Activated gamma-delta T cell treated with anti-CD3 and anti-CD28 coated beads, Interleukin-2, amount 50 U/mL, for 16 hours (primary cell): ENCODE results near the gene IL4.

Experiments
- DNase-seq: peaks from one replicate; pipeline ENCODE4 v3.0.0-alpha.2; 2020; ENCODE audit warnings: low read depth

Gene IL4

GRCh38 chr5:132658381-132659302 lies 15.1 kb upstream of the IL4 start:
- DNase-seq, result no peak

- no peak for DNase-seq
Observed at GRCh38 chr5:132659598-132660493, 13.9 kb upstream of the IL4 start.

GRCh38 chr5:132661231-132662003 lies 12.4 kb upstream of the IL4 start:
- DNase-seq, result no peak

GRCh38 chr5:132662004-132662401 lies 11.8 kb upstream of the IL4 start:
- no peak for DNase-seq

DNA sequence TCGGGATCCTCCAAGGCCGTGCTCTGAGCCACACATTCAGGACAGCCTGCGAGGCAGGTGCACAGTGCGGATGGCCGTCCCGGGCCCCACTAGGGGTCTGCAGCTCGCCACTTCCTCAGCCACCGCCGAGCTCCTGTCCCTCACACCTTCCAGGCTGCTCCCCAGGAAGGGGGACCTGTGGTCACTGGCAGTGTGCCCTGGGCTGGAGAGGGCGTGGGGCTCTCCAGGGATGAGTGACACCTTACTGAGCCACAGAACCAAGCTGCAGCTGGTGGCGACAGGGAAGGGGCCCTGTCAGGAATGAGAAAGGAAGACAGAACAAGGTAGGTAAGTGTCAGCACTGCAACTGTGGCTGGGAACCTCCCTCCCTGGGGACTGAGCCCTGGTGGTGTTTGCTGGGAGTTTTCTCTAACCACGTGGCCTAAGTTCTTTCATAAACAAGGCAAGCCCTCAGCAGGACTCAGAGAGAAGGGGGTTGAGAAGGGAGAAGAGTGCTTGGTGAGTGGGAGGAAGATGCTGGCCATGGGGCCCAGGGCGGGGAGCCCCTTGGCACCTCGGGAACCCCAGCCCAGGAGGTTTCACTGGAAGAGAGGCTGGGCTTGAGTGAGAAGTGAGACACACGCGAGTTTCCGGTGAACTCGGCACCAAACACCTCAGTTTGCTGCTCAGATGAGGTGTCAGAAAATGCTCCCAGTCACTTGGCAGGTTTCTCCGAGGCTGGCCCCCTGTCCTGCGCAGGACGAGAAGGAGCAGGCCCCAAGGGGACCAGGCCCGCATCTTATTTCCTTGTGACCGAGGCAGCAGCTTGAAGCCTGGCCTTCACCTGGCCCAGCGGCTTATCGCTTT lies 10.6 kb upstream of the IL4 start:
- DNase-seq, result peak; percentile 28

GRCh38 chr5:132663771-132664695 lies 9.8 kb upstream of the IL4 start:
- DNase-seq, result no peak

DNA sequence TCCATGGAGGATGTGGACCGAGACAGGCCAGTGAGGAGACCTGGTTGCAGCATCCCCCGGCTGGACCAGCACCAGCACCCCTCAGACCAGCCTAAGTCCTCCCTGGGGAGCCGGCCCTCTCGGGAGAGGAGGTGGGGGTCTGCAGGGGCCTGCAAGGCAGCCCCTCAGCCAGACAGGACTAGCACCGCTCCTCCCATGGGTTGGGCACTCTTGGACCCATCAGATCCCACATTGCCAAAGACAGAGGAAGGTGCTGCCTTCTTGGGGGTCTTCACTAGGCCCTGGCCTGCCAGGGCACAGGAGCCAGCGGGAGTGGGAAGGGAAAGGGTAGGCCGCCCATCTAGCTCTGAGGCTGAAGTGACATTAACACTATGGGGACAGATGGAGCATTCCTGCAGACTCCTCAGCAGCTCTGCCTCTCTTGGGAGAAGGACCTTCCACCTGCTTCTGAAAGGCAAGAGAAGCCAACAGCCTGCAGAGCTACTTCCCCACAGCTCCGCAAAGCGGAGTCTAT lies 9.0 kb upstream of the IL4 start:
- no peak for DNase-seq

- DNase-seq, result no peak
Observed at GRCh38 chr5:132665574-132666080, 8.2 kb upstream of the IL4 start.

DNA sequence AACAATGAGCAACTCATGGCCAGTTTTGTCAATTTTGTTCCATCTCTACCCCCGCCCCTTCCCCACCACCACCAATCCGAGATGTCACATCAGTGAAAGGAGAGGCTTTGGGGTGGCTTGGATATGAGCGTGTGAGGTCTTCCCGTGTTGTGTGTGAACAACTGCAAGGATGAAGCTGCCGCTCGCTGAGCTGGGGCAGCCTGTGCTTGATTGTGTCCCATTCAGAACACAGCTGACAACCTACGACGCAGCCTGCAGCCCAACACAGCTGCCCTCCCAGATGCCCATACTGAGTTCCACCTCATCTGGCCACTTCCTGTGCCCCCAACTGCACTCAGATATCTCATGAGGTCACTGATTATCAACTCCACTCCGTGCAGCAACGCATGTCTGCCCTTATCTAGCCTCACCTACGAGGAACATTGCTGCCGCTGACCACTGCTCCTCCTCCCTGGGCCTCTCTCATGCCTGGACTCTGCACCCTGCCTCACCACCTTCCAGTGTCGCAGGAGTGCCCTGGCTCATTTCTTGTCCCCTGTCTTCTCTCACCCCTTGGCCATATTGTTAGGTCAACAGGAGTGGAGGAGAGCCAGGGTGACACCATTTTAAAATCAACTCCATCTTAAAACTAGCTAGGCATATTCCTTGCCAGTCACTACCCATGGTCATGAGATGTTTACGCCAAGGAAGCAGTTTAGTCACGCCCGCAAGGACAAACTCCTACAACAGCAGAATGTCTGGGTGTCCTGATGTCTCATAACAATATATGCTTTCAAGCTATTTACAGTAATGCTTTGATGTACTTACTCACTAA lies 7.3 kb upstream of the IL4 start:
- DNase-seq, result no peak

DNA sequence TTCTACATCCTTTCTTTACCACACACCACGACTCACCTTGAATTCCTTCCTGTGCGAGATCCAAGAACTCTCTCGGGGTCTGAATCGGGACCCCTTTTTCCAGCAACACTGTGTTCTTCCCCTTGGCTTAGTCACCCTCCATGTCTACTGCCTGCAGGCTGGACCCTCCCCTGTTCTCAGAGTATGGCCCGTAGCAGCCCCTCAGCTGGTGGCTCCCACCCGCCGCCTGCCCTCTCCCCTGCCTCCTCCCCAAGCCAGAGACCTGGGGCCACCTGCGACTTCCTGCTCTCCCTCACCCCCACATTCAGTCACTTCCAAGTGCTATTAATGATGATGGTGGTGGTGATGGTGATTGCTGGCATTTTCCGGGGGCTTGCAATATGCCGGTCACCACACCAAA lies 6.5 kb upstream of the IL4 start:
- no peak for DNase-seq

- no peak for DNase-seq
Observed at GRCh38 chr5:132667761-132668705, 5.8 kb upstream of the IL4 start.

- DNase-seq, result no peak
Observed at GRCh38 chr5:132668706-132669454, 4.9 kb upstream of the IL4 start.

GRCh38 chr5:132669455-132669820 lies 4.4 kb upstream of the IL4 start:
- DNase-seq, result no peak

GRCh38 chr5:132669966-132670882 lies 3.6 kb upstream of the IL4 start:
- no peak for DNase-seq

DNA sequence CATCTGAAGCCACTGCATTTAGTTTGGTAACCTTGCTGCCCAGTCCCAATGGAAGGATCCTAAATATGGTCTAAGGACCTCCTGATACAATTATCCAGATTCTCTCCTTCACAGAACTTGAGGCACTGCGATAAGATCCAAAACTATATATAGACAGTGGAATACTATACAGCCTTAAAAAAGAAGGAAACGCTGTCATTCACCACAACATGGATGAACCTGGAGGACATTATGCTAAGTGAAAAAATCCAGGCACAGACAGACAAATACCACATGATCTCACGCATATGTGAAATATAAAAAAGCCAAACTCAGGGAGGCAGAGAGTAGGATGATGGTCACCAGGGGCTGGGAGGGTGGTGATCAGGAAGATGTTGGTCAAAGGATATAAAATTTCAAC lies 2.8 kb upstream of the IL4 start:
- DNase-seq, result no peak

GRCh38 chr5:132673488-132673887 lies 301 bp upstream of the IL4 start:
- no peak for DNase-seq
